NT2/D1 (cell line): ENCODE data around the gene FMNL2.

Experiments
- DNase-seq: peaks from one replicate; pipeline ENCODE4 v3.0.0-alpha.2; 2011; ENCODE audit warnings: low read depth, low spot score
- H3K27me3 ChIP-seq: 2 replicates; pipeline ENCODE4 v1.6.0; 2011; ENCODE audit warnings: mild to moderate bottlenecking; ENCODE audit not compliant: insufficient read length, insufficient read depth
- H3K36me3 ChIP-seq: 2 replicates; pipeline ENCODE4 v1.6.1; 2011; ENCODE audit warnings: mild to moderate bottlenecking, low read length, mixed read lengths; ENCODE audit not compliant: insufficient read depth, insufficient read length
- H3K4me1 ChIP-seq: 2 replicates; pipeline ENCODE4 v1.5.1; 2011; ENCODE audit not compliant: insufficient read depth, insufficient read length
- H3K4me3 ChIP-seq: 2 replicates; pipeline ENCODE4 v1.5.1; 2011; ENCODE audit warnings: low read depth; ENCODE audit not compliant: insufficient read length
- H3K9ac ChIP-seq: 2 replicates; pipeline ENCODE4 v1.6.0; 2011; ENCODE audit warnings: low read depth; ENCODE audit not compliant: insufficient read length
- H3K9me3 ChIP-seq: 2 replicates; pipeline ENCODE4 v1.5.1; 2011; ENCODE audit warnings: mild to moderate bottlenecking, low read length; ENCODE audit not compliant: insufficient read depth
- SUZ12 ChIP-seq: IDR thresholded peaks from 2 replicates; pipeline ENCODE4 v1.6.1; 2011; ENCODE audit not compliant: insufficient read length, insufficient read depth; ENCODE audit errors: extremely low read depth
- YY1 ChIP-seq: IDR thresholded peaks from 2 replicates; pipeline ENCODE4 v1.6.1; 2011; ENCODE audit not compliant: insufficient read length, insufficient read depth
- ZNF274 ChIP-seq: IDR thresholded peaks from 2 replicates; pipeline ENCODE4 v1.6.1; 2011; ENCODE audit warnings: mild to moderate bottlenecking, low read depth, low read length

FMNL2 gene

DNA sequence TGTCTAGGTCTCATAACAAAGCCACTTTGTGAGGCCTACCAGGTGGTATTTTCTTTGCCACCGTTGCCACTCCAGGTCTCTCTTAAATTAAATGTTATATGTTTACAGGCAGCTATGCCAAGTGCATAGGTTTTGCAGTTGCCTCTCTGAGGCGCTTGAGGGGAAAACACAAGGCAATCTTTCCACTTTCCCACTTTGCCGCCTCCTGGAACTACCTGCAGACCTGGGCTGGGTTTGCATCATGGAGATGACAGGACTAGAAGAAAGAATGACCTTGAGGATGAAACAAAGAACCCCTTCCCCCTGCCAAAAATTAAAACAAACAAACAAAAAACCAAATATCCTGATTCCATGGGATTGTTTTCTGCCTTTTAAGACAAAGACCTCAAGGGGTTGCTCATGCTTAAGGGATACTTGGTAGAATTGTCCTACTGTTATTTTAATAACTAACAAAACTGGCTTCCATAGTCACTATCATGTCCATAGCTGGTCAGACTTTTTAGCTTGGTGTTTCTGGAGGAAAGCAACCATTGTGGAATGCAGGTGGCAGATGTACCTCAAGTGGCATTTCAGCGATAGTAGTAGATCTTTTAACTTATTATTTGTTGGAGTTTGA is 222.4 kb downstream of the FMNL2 start:
- H3K36me3 ChIP-seq, result peaks cover 13% of the 10 kb centered on the region
- DNase-seq, result no peak
- TF ChIP-seq YY1 (no peak), SUZ12 (no peak)
- no peaks in the 10 kb centered on the region for H3K9me3 ChIP-seq
- no peaks in the 10 kb centered on the region for H3K27me3 ChIP-seq
- no peak overlapping the region for H3K9ac ChIP-seq
- no peak overlapping the region for H3K4me3 ChIP-seq
- H3K4me1 ChIP-seq, result no peaks in the 10 kb centered on the region

DNA sequence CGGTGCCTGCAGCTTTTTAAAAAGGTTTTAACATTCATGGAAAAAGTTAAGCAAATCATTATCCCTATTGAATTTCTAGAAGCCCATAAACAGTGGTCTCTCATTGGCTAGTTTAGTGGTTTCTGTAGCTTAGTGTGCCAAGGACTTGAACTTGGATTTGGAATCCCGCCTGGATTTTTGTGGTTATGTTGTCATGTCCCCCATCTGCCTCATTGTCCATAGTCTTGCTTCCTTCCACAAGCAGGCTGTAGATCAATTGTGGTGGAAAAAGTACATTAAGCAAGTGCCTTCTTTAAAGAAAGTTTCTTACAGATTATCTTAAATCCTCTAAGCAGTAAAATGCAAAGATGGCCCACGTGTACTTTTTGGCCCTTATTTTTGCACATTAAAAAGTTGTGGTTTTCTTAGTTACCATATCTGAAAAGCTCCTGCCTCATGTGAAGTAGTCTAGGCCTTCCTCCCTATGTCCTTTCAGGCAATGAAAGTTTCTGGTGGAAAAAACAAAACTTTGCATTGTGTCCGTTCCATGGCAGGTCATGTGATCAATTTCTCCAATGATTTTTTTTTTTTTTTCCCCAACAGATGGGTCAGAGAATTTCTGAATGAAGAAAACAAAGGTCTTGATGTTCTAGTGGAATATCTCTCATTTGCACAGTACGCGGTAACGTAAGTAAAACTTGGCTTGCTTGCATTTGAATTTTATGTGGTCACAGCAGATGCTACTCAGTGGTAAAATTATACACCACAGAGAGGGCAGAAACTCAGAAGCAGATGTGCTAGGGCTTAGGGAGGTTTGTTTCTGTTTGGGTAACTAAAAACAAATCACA is 223.4 kb downstream of the FMNL2 start:
- Histone ChIP-seq H3K9me3 (no peaks in the 10 kb centered on the region), H3K4me1 (no peaks in the 10 kb centered on the region)
- DNase-seq, result no peak

DNA sequence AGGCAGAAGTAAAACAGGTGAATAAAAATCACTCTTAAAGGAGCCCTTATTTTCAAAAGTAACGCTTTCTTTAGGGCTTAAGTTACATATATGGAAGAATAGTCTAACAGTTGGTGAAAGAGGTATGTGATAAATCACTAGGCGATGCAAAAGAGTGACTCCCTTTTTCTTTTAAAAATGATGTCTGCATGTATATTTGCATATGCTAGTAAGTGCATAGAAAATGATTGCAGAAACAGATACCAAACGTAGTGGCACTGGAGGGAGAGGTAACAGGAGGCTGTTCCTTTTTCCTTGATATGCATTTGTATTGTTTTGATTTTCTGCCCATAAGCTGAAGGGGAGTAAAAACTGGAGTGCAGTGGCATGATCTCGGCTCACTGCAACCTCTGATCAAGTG is 224.0 kb downstream of the FMNL2 start:
- Histone ChIP-seq H3K27me3 (no peaks in the 10 kb centered on the region), H3K36me3 (peaks cover 13% of the 10 kb centered on the region), H3K4me3 (no peak overlapping the region), H3K4me1 (no peaks in the 10 kb centered on the region), H3K9me3 (no peaks in the 10 kb centered on the region), H3K9ac (no peak overlapping the region)
- no peak for TF ChIP-seq ZNF274
- TF ChIP-seq YY1, result no peak
- no peak for TF ChIP-seq SUZ12
- DNase-seq, result no peak

More for the DNA sequence above, 223.4 kb downstream of the FMNL2 start:
- Histone ChIP-seq H3K4me3 (no peak overlapping the region), H3K27me3 (no peaks in the 10 kb centered on the region), H3K9ac (no peak overlapping the region), H3K36me3 (peaks cover 13% of the 10 kb centered on the region)
- TF ChIP-seq SUZ12 (no peak), YY1 (no peak), ZNF274 (no peak)

- no peak for TF ChIP-seq ZNF274
- no peak for TF ChIP-seq SUZ12
- no peak for TF ChIP-seq YY1
- Histone ChIP-seq H3K36me3 (peaks cover 13% of the 10 kb centered on the region), H3K9ac (no peak overlapping the region), H3K4me3 (no peak overlapping the region), H3K4me1 (no peaks in the 10 kb centered on the region), H3K27me3 (no peaks in the 10 kb centered on the region), H3K9me3 (no peaks in the 10 kb centered on the region)
- no peak for DNase-seq
These were observed 225.2 kb downstream of the FMNL2 start for GRCh38 chr2:152560166-152560565.

DNA sequence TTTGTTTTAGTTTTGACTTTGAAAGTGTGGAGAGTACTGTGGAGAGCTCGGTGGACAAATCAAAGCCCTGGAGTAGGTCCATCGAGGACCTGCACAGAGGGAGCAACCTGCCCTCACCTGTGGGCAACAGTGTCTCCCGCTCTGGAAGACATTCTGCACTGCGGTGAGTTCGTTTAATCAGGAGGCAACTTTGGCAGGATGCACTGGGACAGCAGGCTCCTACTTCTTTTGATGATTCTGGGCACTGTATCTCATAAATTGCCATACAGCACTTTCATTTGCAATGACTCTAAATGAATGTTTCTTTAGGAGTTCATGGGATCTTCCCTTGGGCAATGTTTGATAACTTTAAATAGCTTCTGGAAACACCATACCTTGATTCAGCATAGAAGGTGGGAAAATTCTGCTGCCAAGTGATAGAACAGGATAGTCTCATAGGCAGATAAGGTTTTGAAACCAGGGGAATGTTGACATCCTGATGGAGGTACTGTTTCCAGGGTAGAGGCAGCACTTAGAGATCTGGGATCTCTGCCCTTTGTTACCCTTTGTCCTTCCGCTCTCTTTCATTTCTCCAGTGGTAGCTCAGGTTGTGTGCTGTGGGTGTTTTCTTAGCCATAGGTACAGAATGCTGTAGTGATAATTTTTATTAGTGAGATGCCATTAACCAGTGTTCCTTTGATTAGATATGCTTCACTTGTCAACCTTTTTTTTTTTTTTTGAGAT is 226.1 kb downstream of the FMNL2 start:
- Histone ChIP-seq H3K4me1 (no peaks in the 10 kb centered on the region), H3K9me3 (no peaks in the 10 kb centered on the region), H3K36me3 (peaks cover 13% of the 10 kb centered on the region), H3K27me3 (no peaks in the 10 kb centered on the region), H3K4me3 (no peak overlapping the region), H3K9ac (no peak overlapping the region)
- DNase-seq, result no peak
- TF ChIP-seq SUZ12, result no peak
- no peak for TF ChIP-seq YY1
- no peak for TF ChIP-seq ZNF274

GRCh38 chr2:152562198-152562884 is 227.4 kb downstream of the FMNL2 start:
- H3K9ac ChIP-seq, result no peak overlapping the region
- no peak for DNase-seq
- no peaks in the 10 kb centered on the region for H3K4me1 ChIP-seq
- no peak for TF ChIP-seq SUZ12
- TF ChIP-seq YY1, result no peak
- TF ChIP-seq ZNF274, result no peak
- no peak overlapping the region for H3K4me3 ChIP-seq
- no peaks in the 10 kb centered on the region for H3K27me3 ChIP-seq
- peaks cover 13% of the 10 kb centered on the region for H3K36me3 ChIP-seq
- no peaks in the 10 kb centered on the region for H3K9me3 ChIP-seq

GRCh38 chr2:152563764-152564163 is 228.8 kb downstream of the FMNL2 start:
- Histone ChIP-seq H3K36me3 (peaks cover 12% of the 10 kb centered on the region), H3K4me3 (no peak overlapping the region), H3K9me3 (no peaks in the 10 kb centered on the region), H3K27me3 (no peaks in the 10 kb centered on the region), H3K9ac (no peak overlapping the region), H3K4me1 (no peaks in the 10 kb centered on the region)
- TF ChIP-seq YY1, result no peak
- no peak for DNase-seq
